Nephron (organoid): ENCODE data around the gene CDC25B.

Experiments used
- H3K27ac Mint-ChIP-seq, 3 experiments: 2 replicates each; pipeline ENCODE4 v1.8.0; 2020; ENCODE audit warnings: mixed read lengths in 3 of 3, mild to moderate bottlenecking in 2 of 3, moderate library complexity in 1 of 3
- H3K27me3 Mint-ChIP-seq: 2 replicates; pipeline ENCODE4 v1.8.0; 2021; ENCODE audit warnings: low read depth, mild to moderate bottlenecking, moderate library complexity, mixed read lengths
- H3K36me3 Mint-ChIP-seq: 2 replicates; pipeline ENCODE4 v1.8.0; 2020; ENCODE audit warnings: low read depth, mixed read lengths
- H3K4me1 Mint-ChIP-seq: 2 replicates; pipeline ENCODE4 v1.8.0; 2020; ENCODE audit warnings: mixed read lengths
- H3K4me3 Mint-ChIP-seq, 3 experiments: 2 replicates each; pipeline ENCODE4 v1.8.0; 2020; ENCODE audit warnings: mild to moderate bottlenecking in 3 of 3, mixed read lengths in 3 of 3, moderate library complexity in 2 of 3
- H3K9me3 Mint-ChIP-seq: 2 replicates; pipeline ENCODE4 v1.8.0; 2020; ENCODE audit warnings: mixed read lengths
- CTCF ChIP-seq, 3 experiments: fragments of 200-600 bp; sonication (generic); IDR thresholded peaks; one replicate each; pipeline ENCODE4 v1.5.0; 2021; ENCODE audit warnings: antibody characterized with exemption in 3 of 3; ENCODE audit not compliant: unreplicated experiment in 3 of 3

Gene CDC25B

DNA sequence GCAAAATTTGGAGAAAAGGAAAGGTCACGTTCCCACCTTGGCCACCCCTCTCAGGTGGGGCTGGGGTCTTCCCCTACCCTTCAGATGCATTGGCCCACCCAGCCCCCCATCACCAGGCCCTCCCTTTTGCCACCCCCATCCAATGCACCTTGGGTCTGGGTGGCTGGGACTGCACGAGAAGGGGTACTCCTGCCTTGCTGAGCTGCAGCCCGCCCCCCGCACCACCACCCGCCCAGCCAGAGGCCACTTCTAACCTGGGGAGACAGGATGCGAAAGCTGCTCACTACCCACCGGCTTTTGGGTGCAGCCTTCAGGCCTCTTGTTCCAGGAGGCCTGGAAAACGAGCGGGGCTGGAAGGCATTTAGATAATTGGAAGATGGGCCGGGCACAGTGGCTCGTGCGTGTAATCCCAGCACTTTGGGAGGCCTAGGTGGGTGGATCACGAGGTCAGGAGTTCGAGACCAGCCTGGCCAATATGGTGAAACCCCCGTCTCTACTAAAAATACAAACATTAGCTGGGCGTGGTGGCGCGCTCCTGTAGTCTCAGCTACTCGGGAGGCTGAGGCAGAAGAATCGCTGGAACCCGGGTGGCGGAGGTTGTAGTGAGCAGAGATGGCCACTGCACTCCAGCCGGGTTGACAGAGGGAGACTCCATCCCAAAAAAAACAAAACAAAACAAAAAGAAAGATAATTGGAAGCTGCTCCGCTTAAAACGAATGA, 1.2 kb upstream of the CDC25B start:
- Mint-ChIP-seq H3K4me3 (peak overlapping the region; percentile 87 to 92 (median 88)), H3K9me3 (no peaks in the 10 kb centered on the region), H3K27me3 (peaks cover 4% of the 10 kb centered on the region), H3K27ac (peak overlapping the region in 2 of 3 experiments; percentile 88 to 95), H3K4me1 (peaks cover 41% of the 10 kb centered on the region), H3K36me3 (no peaks in the 10 kb centered on the region)
- no peak for TF ChIP-seq CTCF (IDR thresholded peaks at IDR 0.05; ENCODE audit: unreplicated experiment in 3 of 3)

DNA sequence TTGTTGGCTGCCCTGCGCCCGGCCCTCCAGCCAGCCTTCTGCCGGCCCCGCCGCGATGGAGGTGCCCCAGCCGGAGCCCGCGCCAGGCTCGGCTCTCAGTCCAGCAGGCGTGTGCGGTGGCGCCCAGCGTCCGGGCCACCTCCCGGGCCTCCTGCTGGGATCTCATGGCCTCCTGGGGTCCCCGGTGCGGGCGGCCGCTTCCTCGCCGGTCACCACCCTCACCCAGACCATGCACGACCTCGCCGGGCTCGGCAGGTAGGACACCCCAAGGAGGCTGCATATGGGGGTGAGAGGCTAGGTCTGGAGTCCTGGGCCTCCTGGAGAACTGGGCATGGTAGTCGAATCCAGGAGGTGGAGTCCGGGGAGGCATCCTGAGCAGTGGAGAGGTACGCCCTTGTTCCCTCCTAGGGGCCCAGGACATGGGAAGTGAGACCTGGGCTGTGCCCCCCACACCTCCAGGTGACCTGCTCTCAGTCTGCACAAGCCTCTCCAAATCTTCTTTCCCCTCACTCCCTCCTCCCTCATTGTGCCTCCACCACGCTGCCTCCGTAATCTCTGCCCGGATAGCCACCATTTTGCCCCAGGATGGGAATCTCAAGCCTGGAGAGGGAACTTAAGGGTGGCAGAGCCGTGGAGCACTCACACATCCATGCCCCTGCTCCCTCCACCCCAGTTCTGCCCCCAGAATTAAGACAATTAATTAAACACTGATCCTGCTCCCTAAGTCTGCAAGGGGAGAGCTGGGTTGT, 541 bp downstream of the CDC25B start:
- peaks cover 49% of the 10 kb centered on the region for H3K4me1 Mint-ChIP-seq
- H3K27me3 Mint-ChIP-seq, result peaks cover 4% of the 10 kb centered on the region
- H3K27ac Mint-ChIP-seq, result peak overlapping the region; percentile 97 to 99 (median 98)
- peaks cover 3% of the 10 kb centered on the region for H3K36me3 Mint-ChIP-seq
- no peak for TF ChIP-seq CTCF (IDR thresholded peaks at IDR 0.05; ENCODE audit: unreplicated experiment in 3 of 3)
- peak overlapping the region; percentile 87 to 90 (median 88) for H3K4me3 Mint-ChIP-seq
- H3K9me3 Mint-ChIP-seq, result no peaks in the 10 kb centered on the region

DNA sequence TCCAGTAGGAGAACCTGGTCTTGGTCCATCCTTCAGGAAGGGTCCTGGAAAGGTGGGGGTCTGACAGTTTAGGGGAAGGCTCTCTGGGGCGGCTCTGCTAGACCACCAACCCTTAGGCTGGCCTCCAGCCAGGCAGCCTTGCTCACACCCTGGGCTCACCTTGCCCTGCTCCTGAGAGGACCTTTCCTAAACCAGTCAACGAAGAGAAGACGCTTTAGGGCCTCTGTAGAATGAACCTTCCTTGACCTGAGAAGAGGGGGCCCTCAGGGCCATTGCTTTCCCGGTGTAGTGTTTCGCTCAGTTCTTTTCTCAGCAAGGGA, 1.1 kb downstream of the CDC25B start:
- no peaks in the 10 kb centered on the region for H3K9me3 Mint-ChIP-seq
- peaks cover 4% of the 10 kb centered on the region for H3K36me3 Mint-ChIP-seq
- peak overlapping the region; percentile 87 to 90 (median 88) for H3K4me3 Mint-ChIP-seq

GRCh38 chr20:3797592-3798372, 1.7 kb downstream of the CDC25B start:
- Mint-ChIP-seq H3K27me3 (no peaks in the 10 kb centered on the region), H3K27ac (peak overlapping the region; percentile 97 to 99 (median 98)), H3K4me1 (peaks cover 55% of the 10 kb centered on the region), H3K9me3 (no peaks in the 10 kb centered on the region), H3K36me3 (peaks cover 10% of the 10 kb centered on the region), H3K4me3 (peak overlapping the region; percentile 87 to 90 (median 88))
- TF ChIP-seq CTCF (IDR thresholded peaks at IDR 0.05; ENCODE audit: unreplicated experiment in 3 of 3), result no peak

More for the DNA sequence above, 1.1 kb downstream of the CDC25B start:
- H3K27ac Mint-ChIP-seq, result peak overlapping the region; percentile 97 to 99 (median 98)
- H3K4me1 Mint-ChIP-seq, result peaks cover 49% of the 10 kb centered on the region
- H3K27me3 Mint-ChIP-seq, result peaks cover 4% of the 10 kb centered on the region
- TF ChIP-seq CTCF (IDR thresholded peaks at IDR 0.05; ENCODE audit: unreplicated experiment in 3 of 3), result no peak

- no peak for TF ChIP-seq CTCF (IDR thresholded peaks at IDR 0.05; ENCODE audit: unreplicated experiment in 3 of 3)
- Mint-ChIP-seq H3K4me1 (peaks cover 59% of the 10 kb centered on the region), H3K9me3 (no peaks in the 10 kb centered on the region), H3K27me3 (no peaks in the 10 kb centered on the region), H3K4me3 (peak overlapping the region; percentile 87 to 90 (median 88)), H3K36me3 (peaks cover 14% of the 10 kb centered on the region), H3K27ac (peak overlapping the region; percentile 97 to 99 (median 98))
These were observed 2.3 kb downstream of the CDC25B start for GRCh38 chr20:3798373-3798768.
